Measurements from ENCODE around the gene DGKB.

- TF ChIP-seq CTCF (IDR thresholded peaks at IDR 0.05 in 4 of 5, conservative IDR thresholded peaks at IDR 0.05 in 1 of 5) = no peak
- TF ChIP-seq POLR2A (IDR thresholded peaks at IDR 0.05) = no peak
Observed at GRCh38 chr7:14717169-14717568, 185.4 kb downstream of the DGKB start.
